CD4-positive, alpha-beta T cell (primary cell): ENCODE results near the gene CASP9. TPM values are rescaled to one million over a fixed set of nuclear protein-coding genes. Genes with fewer than 3 reads are reported as not detected.

ENCODE experiments used
- ATAC-seq: fragments of 200-7000 bp; cut with Tn5 transposase; one replicate; pipeline ENCODE4 v1.10.0; 2022; ENCODE audit warnings: mild to moderate bottlenecking; ENCODE audit not compliant: poor library complexity
- CTCF ChIA-PET: fragments of 350-600 bp; sonication (Branson Sonifier 250); formaldehyde crosslinking; loops from one replicate; lab custom pipeline; 2021; ENCODE audit warnings: antibody characterized with exemption, inconsistent platforms; lab: Charles Lee
- POLR2A ChIA-PET: fragments of 350-600 bp; sonication (Branson Sonifier 250); formaldehyde crosslinking; loops from one replicate; lab custom pipeline; 2021; ENCODE audit warnings: antibody characterized with exemption, inconsistent platforms; lab: Charles Lee
- DNase-seq, 14 experiments: peaks; one replicate each; pipeline ENCODE4 v3.0.0-alpha.2; 2013 to 2020; ENCODE audit warnings: mixed read lengths in 2 of 14
- H3K27ac ChIP-seq, 2 donors: one replicate each; pipeline versions ENCODE4 v1.5.1 to v1.7.0; 2013; ENCODE audit warnings: low read length in 2 of 2, low read depth in 1 of 2, mild to moderate bottlenecking in 1 of 2
- H3K27me3 ChIP-seq, 2 experiments: 1 replicate in 1 of 2; 2 replicates in 1 of 2; pipeline versions ENCODE4 v1.6.1 to v1.7.0; 2013; ENCODE audit warnings: low read length in 2 of 2, control low read depth in 1 of 2, mild to moderate bottlenecking in 1 of 2, moderate library complexity in 1 of 2; ENCODE audit not compliant: insufficient read depth in 2 of 2, control insufficient read depth in 1 of 2
- H3K36me3 ChIP-seq: one replicate; pipeline ENCODE4 v1.6.1; 2013; ENCODE audit warnings: low read length, control low read depth; ENCODE audit not compliant: insufficient read depth
- H3K4me1 ChIP-seq: one replicate; pipeline ENCODE4 v1.6.1; 2013; ENCODE audit warnings: low read length, control low read depth; ENCODE audit not compliant: insufficient read depth
- H3K4me3 ChIP-seq: one replicate; pipeline ENCODE4 v1.5.1; 2013; ENCODE audit warnings: mild to moderate bottlenecking, low read length, moderate library complexity
- H3K9me3 ChIP-seq, 2 experiments: 1 replicate in 1 of 2; 2 replicates in 1 of 2; pipeline versions ENCODE4 v1.6.1 to v1.7.0; 2013; ENCODE audit warnings: low read length in 2 of 2, mild to moderate bottlenecking in 2 of 2, control low read depth in 1 of 2, moderate library complexity in 1 of 2; ENCODE audit not compliant: control insufficient read depth in 1 of 2, insufficient read depth in 1 of 2
- H3K27ac Mint-ChIP-seq: one replicate; pipeline ENCODE4 v1.8.0; 2020; ENCODE audit warnings: mixed read lengths
- H3K27me3 Mint-ChIP-seq: one replicate; pipeline ENCODE4 v1.8.0; 2021; ENCODE audit warnings: mixed read lengths
- H3K36me3 Mint-ChIP-seq: one replicate; pipeline ENCODE4 v1.8.0; 2021; ENCODE audit warnings: low read depth, mixed read lengths
- H3K4me1 Mint-ChIP-seq: one replicate; pipeline ENCODE4 v1.8.0; 2021; ENCODE audit warnings: low read depth, mixed read lengths
- H3K4me3 Mint-ChIP-seq: one replicate; pipeline ENCODE4 v1.8.0; 2020; ENCODE audit warnings: mild to moderate bottlenecking, mixed read lengths
- H3K9me3 Mint-ChIP-seq: one replicate; pipeline ENCODE4 v1.8.0; 2020; ENCODE audit warnings: mixed read lengths
- CTCF ChIP-seq: fragments of 200-600 bp; IDR thresholded peaks from one replicate; pipeline ENCODE4 v1.8.0; 2022; ENCODE audit warnings: antibody characterized with exemption, mild to moderate bottlenecking
- intact Hi-C, 2 experiments: fragments of 100-400 bp; cut with DNase I in 1 of 2; cut with micrococcal nuclease in 1 of 2; formaldehyde crosslinking; loops; one replicate each; pipeline versions ENCODE4 v1.15.1 to v1.9.0; 2023 to 2025; cut with DNase I, micrococcal nuclease
- total RNA-seq, 174 experiments: library from RNA in 2 of 174; stranded (reverse) in 2 of 174; gene quantifications; one replicate each; pipeline ENCODE4 v1.2.3 and lab custom pipeline; 2021 to 2026

Gene CASP9
- total RNA-seq, 2 experiments from 2014 or later, result 15.7 to 18.0 TPM

GRCh38 chr1:15454256-15454655 lies 69.8 kb downstream of the CASP9 start:
- Histone ChIP-seq H3K9me3 (peaks cover 0 to 3% of the 10 kb centered on the region in 2 experiments), H3K4me3 (no peak overlapping the region), H3K4me1 (no peaks in the 10 kb centered on the region), H3K36me3 (no peaks in the 10 kb centered on the region), H3K27me3 (no peaks in the 10 kb centered on the region), H3K27ac (no peak overlapping the region)
- CTCF ChIA-PET, result no interaction called here
- H3K27ac Mint-ChIP-seq, result no peak overlapping the region
- H3K9me3 Mint-ChIP-seq, result no peaks in the 10 kb centered on the region
- POLR2A ChIA-PET, result no interaction called here
- DNase-seq (no peak), ATAC-seq (no peak)
- H3K4me1 Mint-ChIP-seq, result no peaks in the 10 kb centered on the region
- intact Hi-C loops, result no loop called here
- H3K36me3 Mint-ChIP-seq, result no peaks in the 10 kb centered on the region
- no peak for TF ChIP-seq CTCF
- no peaks in the 10 kb centered on the region for H3K27me3 Mint-ChIP-seq
- no peak overlapping the region for H3K4me3 Mint-ChIP-seq

GRCh38 chr1:15453734-15454133 lies 70.3 kb downstream of the CASP9 start:
- no peaks in the 10 kb centered on the region for H3K4me1 Mint-ChIP-seq
- H3K9me3 Mint-ChIP-seq, result no peaks in the 10 kb centered on the region
- TF ChIP-seq CTCF, result no peak
- H3K27me3 ChIP-seq, result no peaks in the 10 kb centered on the region
- intact Hi-C loops, result no loop called here
- peaks cover 0 to 3% of the 10 kb centered on the region in 2 experiments for H3K9me3 ChIP-seq
- ATAC-seq (no peak), DNase-seq (no peak)
- H3K36me3 Mint-ChIP-seq, result no peaks in the 10 kb centered on the region
- H3K4me3 Mint-ChIP-seq, result no peak overlapping the region
- H3K27me3 Mint-ChIP-seq, result no peaks in the 10 kb centered on the region
- CTCF ChIA-PET, result no interaction called here
- H3K4me3 ChIP-seq, result no peak overlapping the region
- no peaks in the 10 kb centered on the region for H3K36me3 ChIP-seq
- POLR2A ChIA-PET, result no interaction called here
- H3K27ac Mint-ChIP-seq, result no peak overlapping the region
- H3K27ac ChIP-seq, result no peak overlapping the region
- H3K4me1 ChIP-seq, result no peaks in the 10 kb centered on the region

- Histone ChIP-seq H3K27ac (no peak overlapping the region), H3K9me3 (peaks cover 0 to 3% of the 10 kb centered on the region in 2 experiments), H3K4me3 (no peak overlapping the region), H3K4me1 (no peaks in the 10 kb centered on the region), H3K27me3 (no peaks in the 10 kb centered on the region), H3K36me3 (no peaks in the 10 kb centered on the region)
- ChIA-PET CTCF (no interaction called here), POLR2A (no interaction called here)
- H3K4me3 Mint-ChIP-seq, result no peak overlapping the region
- H3K27me3 Mint-ChIP-seq, result no peaks in the 10 kb centered on the region
- intact Hi-C loops, result no loop called here
- ATAC-seq, result no peak
- no peaks in the 10 kb centered on the region for H3K36me3 Mint-ChIP-seq
- no peak for TF ChIP-seq CTCF
- no peak for DNase-seq
- no peaks in the 10 kb centered on the region for H3K4me1 Mint-ChIP-seq
- H3K9me3 Mint-ChIP-seq, result no peaks in the 10 kb centered on the region
- no peak overlapping the region for H3K27ac Mint-ChIP-seq
Measured at GRCh38 chr1:15452866-15453571, 71.0 kb downstream of the CASP9 start.
